Bone marrow (tissue), 2 donors: ENCODE data around the gene ZBTB7C.

ENCODE experiments used
- DNase-seq, 2 donors: peaks; one replicate each; lab custom pipeline; 2025; lab: John Stamatoyannopoulos, UW

The ZBTB7C gene

GRCh38 chr18:48191494-48191893 lies 217.7 kb downstream of the ZBTB7C start:
- no peak for DNase-seq

DNA sequence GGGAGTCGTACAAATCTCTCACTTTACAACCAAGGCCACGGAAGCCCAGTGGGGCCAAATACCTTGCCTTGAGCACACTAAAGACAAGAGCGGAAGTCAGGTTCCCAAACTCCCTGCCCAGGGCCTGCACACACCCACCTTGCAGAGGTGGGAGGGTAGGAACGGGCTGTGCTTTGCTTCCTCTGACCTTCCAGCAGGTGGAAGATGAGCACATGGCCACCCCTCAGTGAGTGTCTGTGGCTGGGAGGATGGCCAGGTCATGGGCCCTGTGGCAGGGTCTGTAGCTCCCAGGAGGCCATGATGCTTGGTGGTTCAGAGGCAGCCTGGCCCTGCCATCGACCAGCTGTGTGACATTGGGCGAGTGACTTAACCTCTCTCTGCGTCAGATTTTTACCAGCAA lies 218.2 kb downstream of the ZBTB7C start:
- DNase-seq, result no peak

- DNase-seq, result no peak
These were observed 220.6 kb downstream of the ZBTB7C start for GRCh38 chr18:48188609-48189008.

DNA sequence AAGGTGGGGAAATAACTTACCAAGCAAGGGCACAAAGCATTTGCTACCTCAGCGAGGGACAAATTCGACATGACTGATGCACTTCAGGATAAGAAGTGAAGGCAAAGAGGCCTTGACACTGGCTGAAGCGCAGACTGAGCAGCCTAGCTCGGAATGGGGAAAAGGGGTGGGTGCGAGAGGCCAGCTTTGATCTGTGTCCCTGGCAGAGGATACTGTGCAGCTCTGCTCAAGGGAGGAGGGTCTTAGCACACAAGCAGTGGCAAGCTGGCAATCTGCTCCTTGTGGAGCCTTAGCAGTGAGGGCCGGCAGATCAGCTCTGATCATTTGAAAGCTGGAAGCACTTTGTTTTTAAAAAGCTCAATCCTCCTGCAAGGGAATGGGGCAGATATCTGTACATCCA lies 222.3 kb downstream of the ZBTB7C start:
- no peak for DNase-seq

DNA sequence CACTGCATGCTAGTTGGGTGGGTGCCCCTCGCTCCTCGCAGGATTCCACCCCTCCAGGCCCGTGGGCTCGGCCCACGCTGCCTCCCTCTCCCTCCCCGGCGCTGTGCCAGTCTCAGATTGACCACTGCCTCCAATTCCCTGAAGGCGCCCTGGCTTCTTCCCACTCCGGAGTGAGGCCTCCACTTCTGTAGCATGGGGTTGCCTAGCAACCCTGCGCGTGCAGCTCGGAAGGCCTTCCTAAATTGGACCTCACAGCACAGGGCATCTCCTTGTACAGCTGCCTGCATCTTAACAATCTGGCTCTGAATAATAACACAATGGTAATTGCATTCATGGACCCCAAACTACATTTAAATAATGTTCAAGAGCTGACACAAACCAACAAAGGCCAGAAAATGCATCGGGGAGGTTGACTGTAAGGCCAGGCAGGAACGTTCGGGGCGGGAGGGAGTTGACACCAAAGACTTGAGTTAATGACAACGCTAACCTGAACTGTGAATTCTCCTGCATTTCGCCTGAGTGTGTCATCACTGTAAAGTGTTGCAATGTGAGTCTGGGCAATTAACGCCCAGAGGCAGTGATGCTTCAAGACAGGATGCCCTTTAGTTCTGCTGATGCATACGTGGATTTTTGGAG lies 222.9 kb downstream of the ZBTB7C start:
- no peak for DNase-seq

DNA sequence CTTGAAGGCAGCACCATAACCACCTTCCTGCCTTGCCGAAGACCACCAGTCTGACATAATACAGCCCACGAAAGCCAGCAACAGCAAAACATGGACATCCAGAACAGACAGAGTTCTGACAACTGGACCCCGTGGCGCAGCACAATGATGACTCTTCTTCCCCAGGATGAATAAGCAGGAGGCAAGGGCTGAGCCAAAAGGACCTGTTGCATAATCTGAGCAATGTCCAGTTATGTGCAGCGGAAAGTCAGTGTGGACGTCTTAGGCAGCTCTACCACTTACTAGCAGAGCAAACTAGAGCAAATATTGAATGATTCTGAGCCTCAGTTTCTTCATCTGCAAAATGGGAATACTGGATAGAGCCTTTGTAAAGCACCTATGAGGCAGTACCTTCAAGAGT lies 225.1 kb downstream of the ZBTB7C start:
- DNase-seq, result no peak

- DNase-seq, result no peak
These were observed 225.6 kb downstream of the ZBTB7C start for GRCh38 chr18:48183613-48184012.

GRCh38 chr18:48182779-48183178 lies 226.4 kb downstream of the ZBTB7C start:
- DNase-seq, result no peak

- DNase-seq, result no peak
These were observed 227.3 kb downstream of the ZBTB7C start for GRCh38 chr18:48181857-48182256.

DNA sequence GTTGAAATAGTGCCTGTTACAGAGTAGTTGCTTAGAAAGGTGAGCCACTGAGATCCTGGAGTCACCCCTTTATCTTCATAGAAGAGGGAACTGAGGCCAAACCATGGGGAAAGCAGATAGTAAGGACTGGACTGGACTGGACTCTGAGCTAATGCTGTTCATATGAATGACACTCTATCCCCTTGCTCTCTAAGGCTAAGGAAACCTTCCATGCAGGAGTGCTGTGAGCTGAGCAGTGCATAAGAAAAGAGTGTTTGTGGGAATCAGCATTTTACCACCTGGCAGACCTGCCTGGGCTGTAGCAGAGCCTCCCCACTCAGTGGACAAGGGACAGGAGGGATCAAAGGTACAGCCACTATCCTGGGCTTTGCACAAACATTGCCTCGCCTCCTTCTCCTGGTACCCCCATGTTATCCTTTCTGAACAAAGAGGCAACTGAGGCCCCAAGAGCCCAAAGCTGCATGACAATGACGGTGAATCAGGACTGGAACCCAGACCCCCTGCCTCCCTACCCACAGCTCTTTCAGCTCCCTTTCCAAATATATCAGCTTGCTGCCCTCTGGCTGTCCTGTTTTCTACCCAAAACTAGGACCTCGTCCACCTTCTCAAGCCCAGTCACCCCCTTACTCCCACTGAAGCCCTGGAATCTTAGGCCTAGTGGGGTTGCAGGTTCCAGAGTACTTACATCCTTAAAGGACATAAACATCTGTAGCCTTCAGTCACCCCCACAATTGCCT lies 227.9 kb downstream of the ZBTB7C start:
- DNase-seq, result no peak

GRCh38 chr18:48179666-48180065 lies 229.5 kb downstream of the ZBTB7C start:
- no peak for DNase-seq

DNA sequence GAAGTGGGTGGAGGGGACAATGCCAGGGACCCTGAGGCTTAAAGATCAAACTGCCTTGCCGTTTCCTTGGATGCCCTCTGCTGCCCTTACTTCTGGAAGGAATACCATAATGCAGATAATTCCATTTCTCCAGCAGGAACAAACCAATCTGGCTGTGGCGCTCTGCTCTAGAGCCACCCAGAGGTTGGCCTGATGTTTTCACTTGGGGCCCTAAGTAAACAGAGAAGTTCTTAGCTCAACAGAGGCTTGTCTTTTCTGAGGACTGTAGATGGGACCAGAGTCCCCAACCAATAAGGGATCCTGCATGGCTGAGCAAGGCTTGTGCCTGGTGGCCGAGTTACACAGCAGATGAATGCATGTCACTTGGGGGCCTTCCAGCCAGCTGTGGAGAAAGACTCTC lies 230.2 kb downstream of the ZBTB7C start:
- no peak for DNase-seq

GRCh38 chr18:48176909-48177308 lies 232.3 kb downstream of the ZBTB7C start:
- DNase-seq, result no peak

GRCh38 chr18:48173557-48173956 lies 235.6 kb downstream of the ZBTB7C start:
- no peak for DNase-seq

GRCh38 chr18:48172226-48173006 lies 236.8 kb downstream of the ZBTB7C start:
- no peak for DNase-seq

- no peak for DNase-seq
These were observed 237.5 kb downstream of the ZBTB7C start for GRCh38 chr18:48171490-48172188.

- no peak for DNase-seq
These were observed 238.5 kb downstream of the ZBTB7C start for GRCh38 chr18:48170651-48171050.

DNA sequence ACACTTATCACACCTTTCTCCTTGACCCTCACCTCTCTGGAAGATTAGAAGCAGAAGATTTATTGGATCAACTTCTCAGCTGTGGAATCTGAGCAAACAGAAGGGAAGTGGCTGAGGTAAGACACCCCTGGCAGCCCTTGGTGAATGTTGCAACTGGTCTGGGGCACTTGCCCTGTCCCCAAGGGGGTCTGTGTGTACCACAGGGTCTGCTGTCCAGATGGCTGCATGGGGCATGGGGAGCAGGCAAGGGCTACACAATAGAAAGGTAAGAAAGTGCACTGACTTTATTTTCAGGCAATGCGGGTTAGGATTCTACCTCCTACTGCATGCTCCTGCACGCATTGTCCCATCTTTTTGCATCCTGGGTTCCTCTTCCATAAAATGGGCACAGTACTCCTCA lies 240.3 kb downstream of the ZBTB7C start:
- DNase-seq, result no peak

- no peak for DNase-seq
These were observed 241.3 kb downstream of the ZBTB7C start for GRCh38 chr18:48167897-48168253.

GRCh38 chr18:48166336-48166875 lies 242.8 kb downstream of the ZBTB7C start:
- no peak for DNase-seq

DNA sequence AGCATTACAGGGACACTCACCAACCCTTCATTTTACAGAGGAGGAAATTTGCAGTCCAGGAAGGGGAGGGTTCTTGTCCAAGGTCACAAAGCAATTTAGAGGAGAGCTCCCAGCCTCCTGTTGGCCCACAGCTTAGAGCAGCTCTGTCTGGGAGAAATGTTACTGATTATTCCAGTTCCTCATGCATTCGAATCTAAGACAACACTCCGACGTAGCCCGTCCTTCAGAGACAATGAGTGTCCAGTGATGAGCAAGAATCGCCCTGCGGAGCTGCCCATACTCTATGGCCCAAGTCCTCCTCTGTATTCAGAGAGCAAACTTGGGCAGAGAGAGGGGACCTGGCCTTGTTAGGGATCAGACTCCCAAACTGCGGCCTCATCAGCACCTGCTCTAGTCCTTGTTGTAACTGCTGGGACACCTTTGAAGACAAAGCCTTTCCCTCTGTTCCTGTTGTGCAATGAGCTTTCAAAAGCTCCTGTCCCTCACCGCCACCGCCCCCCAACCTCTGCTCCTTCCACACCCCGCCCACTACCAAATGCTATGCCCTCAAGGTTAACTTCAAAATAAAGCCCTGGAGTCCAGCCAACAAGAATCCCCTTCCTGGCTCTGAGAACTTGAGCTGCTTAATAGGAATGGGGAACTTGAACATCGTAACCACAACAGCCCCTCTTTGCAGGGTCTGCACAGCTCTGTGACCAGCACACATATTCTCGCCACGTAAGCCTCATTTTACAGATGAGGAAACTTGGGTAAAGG lies 243.9 kb downstream of the ZBTB7C start:
- DNase-seq, result peak in 1 of 2 donors; percentile 78
